Aorta (tissue), 5 donors: Measurements from ENCODE around the gene IQGAP2. TPM values are rescaled to one million over a fixed set of nuclear protein-coding genes. Genes with fewer than 3 reads are reported as not detected.

Experiments used
- ATAC-seq: fragments of 200-7000 bp; cut with Tn5 transposase; one replicate; pipeline ENCODE4 v1.9.1; 2022; ENCODE audit warnings: moderate library complexity; ENCODE audit not compliant: low FRiP score
- DNase-seq, 2 donors: peaks; one replicate each; pipeline ENCODE4 v3.0.0-alpha.2; 2020
- H3K27ac ChIP-seq, 2 donors: one replicate each; pipeline ENCODE4 v1.5.1; 2013; ENCODE audit warnings: low read length in 2 of 2, mild to moderate bottlenecking in 2 of 2, moderate library complexity in 2 of 2, control low read depth in 1 of 2, inconsistent platforms in 1 of 2, low read depth in 1 of 2
- H3K27me3 ChIP-seq, 2 donors: one replicate each; pipeline ENCODE4 v1.6.1; 2013; ENCODE audit warnings: control low read depth in 1 of 2, low read length in 1 of 2, mild to moderate bottlenecking in 1 of 2, moderate library complexity in 1 of 2; ENCODE audit not compliant: insufficient read depth in 2 of 2, control insufficient read depth in 1 of 2
- H3K36me3 ChIP-seq, 2 donors: one replicate each; pipeline ENCODE4 v1.6.1; 2013; ENCODE audit warnings: control low read depth in 1 of 2, low read length in 1 of 2, mild to moderate bottlenecking in 1 of 2; ENCODE audit not compliant: insufficient read depth in 2 of 2, control insufficient read depth in 1 of 2
- H3K4me1 ChIP-seq, 2 donors: one replicate each; pipeline ENCODE4 v1.6.1; 2013; ENCODE audit warnings: low read length in 2 of 2, control low read depth in 1 of 2, mild to moderate bottlenecking in 1 of 2, moderate library complexity in 1 of 2; ENCODE audit not compliant: insufficient read depth in 2 of 2, control insufficient read depth in 1 of 2
- H3K4me3 ChIP-seq, 2 donors: one replicate each; pipeline ENCODE4 v1.5.1; 2013; ENCODE audit warnings: low read length in 2 of 2, control low read depth in 1 of 2, mild to moderate bottlenecking in 1 of 2
- H3K9me3 ChIP-seq: one replicate; pipeline ENCODE4 v1.6.1; 2013; ENCODE audit warnings: mild to moderate bottlenecking, low read length; ENCODE audit not compliant: control insufficient read depth
- WGBS, 2 donors: extraction: QIAGEN DNeasy Blood & Tissue Kit; methylation state at CpG; one replicate each; pipeline ENCODE4 v1.1.7; 2013; 5-methylcytosine and 5-hydroxymethylcytosine counted together
- intact Hi-C, 2 donors: fragments of 100-400 bp; cut with DNase I; formaldehyde crosslinking; loops; one replicate each; pipeline versions ENCODE4 v1.14.2 to v1.15.0; 2022
- polyA plus RNA-seq, 2 donors: library from polyadenylated mRNA; stranded (reverse); fragments of 200-250 nt; gene quantifications; one replicate each; pipeline ENCODE4 v1.2.3, GENCODE V29; 2013
- total RNA-seq, 2 donors: library from RNA; stranded (reverse); fragmentation: NEBNext Ultra II Directional; extraction: Animal tissue kit (Norgen Biotek cat#: 25700); gene quantifications; one replicate each; pipeline ENCODE4 v1.2.1, GENCODE V29; 2021
- donor health status: healthy with polysubstance abuse.
- donor health status: Bipolar disorder and iron deficiency.
- donor health status: DM: no; HTN: no; CAD: no.
- donor health status: DM: no; HTN: no; CAD: no.
- donor health status: DM: yes; HTN: yes; CAD: no.

Gene IQGAP2
- total and polyA plus RNA-seq, 4 donors = 2.6 to 40.2 (median 20.4) TPM

- no peaks in the 10 kb centered on the region for H3K36me3 ChIP-seq
- intact Hi-C loops = no loop called here
- H3K27me3 ChIP-seq = no peaks in the 10 kb centered on the region
- H3K4me1 ChIP-seq = no peaks in the 10 kb centered on the region
- ATAC-seq (no peak), DNase-seq (no peak)
- peaks cover 2% of the 10 kb centered on the region for H3K9me3 ChIP-seq
- 88 to 92% methylated on average over 6 of the region's 6 CpGs for WGBS, 2 donors
- H3K27ac ChIP-seq = no peak overlapping the region
- H3K4me3 ChIP-seq = no peak overlapping the region
These were observed 43.7 kb downstream of the IQGAP2 start for GRCh38 chr5:76446776-76447175.

- Histone ChIP-seq H3K36me3 (no peaks in the 10 kb centered on the region), H3K9me3 (peaks cover 2% of the 10 kb centered on the region), H3K27me3 (no peaks in the 10 kb centered on the region), H3K4me3 (no peak overlapping the region), H3K27ac (no peak overlapping the region), H3K4me1 (no peaks in the 10 kb centered on the region)
- intact Hi-C loops = no loop called here
- no peak for ATAC-seq
- no peak for DNase-seq
- 15 to 19% methylated on average over 2 of the region's 2 CpGs for WGBS, 2 donors
These were observed 46.5 kb downstream of the IQGAP2 start for GRCh38 chr5:76449606-76450005.

DNA sequence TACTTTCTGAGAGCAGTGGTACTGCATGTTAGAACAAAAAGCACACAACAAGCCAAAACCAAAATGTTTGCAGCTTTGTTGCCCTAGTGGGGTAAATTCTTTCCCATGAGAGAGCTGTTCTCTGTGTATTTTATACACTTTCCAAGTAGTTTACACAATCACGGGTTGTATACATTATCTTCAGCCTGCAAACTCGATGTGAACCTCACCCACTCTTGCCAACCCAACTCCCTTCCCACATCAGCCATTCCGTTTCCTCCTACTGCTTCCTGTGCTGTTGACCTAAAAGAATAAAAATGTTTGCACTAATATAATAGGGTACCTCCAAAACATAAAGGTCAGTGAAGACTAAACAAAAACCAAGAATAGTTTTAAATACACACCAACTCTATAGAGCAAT is 47.0 kb downstream of the IQGAP2 start:
- Histone ChIP-seq H3K36me3 (no peaks in the 10 kb centered on the region), H3K9me3 (peaks cover 2% of the 10 kb centered on the region), H3K27ac (no peak overlapping the region), H3K4me1 (no peaks in the 10 kb centered on the region), H3K27me3 (no peaks in the 10 kb centered on the region), H3K4me3 (no peak overlapping the region)
- WGBS, 2 donors = 35 to 47% methylated on average over 3 of the region's 3 CpGs
- DNase-seq = no peak
- intact Hi-C loops = no loop called here
- no peak for ATAC-seq

DNA sequence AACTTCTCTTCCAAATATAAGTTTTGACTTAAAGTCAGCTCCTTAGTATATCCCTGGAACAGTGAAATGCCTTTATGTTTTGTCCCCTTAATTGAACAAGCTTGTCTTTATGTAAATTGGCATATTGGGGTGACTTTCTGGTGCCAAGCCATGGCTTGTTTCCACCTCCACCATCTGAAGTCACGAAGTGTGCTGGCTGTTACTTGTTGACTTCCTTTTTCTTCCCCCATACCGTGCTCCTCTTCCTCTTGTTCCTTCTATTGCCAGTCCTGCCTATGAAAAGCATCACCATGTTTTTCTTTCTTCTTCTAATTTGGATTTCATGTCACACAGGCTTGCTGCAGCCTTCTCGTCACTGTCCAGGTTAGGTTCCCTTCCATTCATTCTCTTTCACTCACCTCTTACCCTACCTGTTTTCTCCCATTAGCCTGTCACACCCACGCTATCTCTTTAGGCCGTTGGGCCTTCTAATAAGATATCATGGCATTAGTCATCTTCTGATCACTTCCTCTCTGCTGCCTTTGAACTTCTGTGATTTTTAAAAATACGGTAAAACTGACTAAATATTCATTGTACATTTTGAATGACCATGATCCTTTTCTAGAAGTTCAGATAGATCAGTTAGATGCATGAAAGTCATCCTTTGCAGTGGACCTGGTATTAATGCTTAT is 48.1 kb downstream of the IQGAP2 start:
- Histone ChIP-seq H3K9me3 (peaks cover 2% of the 10 kb centered on the region), H3K36me3 (no peaks in the 10 kb centered on the region), H3K27me3 (no peaks in the 10 kb centered on the region), H3K27ac (no peak overlapping the region), H3K4me3 (no peak overlapping the region), H3K4me1 (no peaks in the 10 kb centered on the region)
- WGBS, 2 donors = 83 to 90% methylated on average over 6 of the region's 6 CpGs
- DNase-seq = no peak
- intact Hi-C loops = no loop called here
- ATAC-seq = no peak

- H3K27me3 ChIP-seq = no peaks in the 10 kb centered on the region
- intact Hi-C loops = no loop called here
- ATAC-seq (no peak), DNase-seq (no peak)
- no peaks in the 10 kb centered on the region for H3K4me1 ChIP-seq
- H3K27ac ChIP-seq = no peak overlapping the region
- no peak overlapping the region for H3K4me3 ChIP-seq
- H3K9me3 ChIP-seq = no peaks in the 10 kb centered on the region
- no peaks in the 10 kb centered on the region for H3K36me3 ChIP-seq
- WGBS, 2 donors = 20 to 44% methylated on average over 4 of the region's 4 CpGs
These were observed 52.5 kb downstream of the IQGAP2 start for GRCh38 chr5:76455531-76456133.

- H3K27ac ChIP-seq = no peak overlapping the region
- DNase-seq (no peak), ATAC-seq (no peak)
- H3K9me3 ChIP-seq = no peaks in the 10 kb centered on the region
- H3K36me3 ChIP-seq = no peaks in the 10 kb centered on the region
- H3K4me3 ChIP-seq = no peak overlapping the region
- no peaks in the 10 kb centered on the region for H3K4me1 ChIP-seq
- H3K27me3 ChIP-seq = no peaks in the 10 kb centered on the region
- WGBS, 2 donors = 90 to 91% methylated on average over 4 of the region's 4 CpGs
- intact Hi-C loops = no loop called here
These were observed 53.2 kb downstream of the IQGAP2 start for GRCh38 chr5:76456258-76456657.

GRCh38 chr5:76457674-76458485 is 54.8 kb downstream of the IQGAP2 start:
- 58% methylated on average over 4 of the region's 4 CpGs for WGBS, 2 donors

DNA sequence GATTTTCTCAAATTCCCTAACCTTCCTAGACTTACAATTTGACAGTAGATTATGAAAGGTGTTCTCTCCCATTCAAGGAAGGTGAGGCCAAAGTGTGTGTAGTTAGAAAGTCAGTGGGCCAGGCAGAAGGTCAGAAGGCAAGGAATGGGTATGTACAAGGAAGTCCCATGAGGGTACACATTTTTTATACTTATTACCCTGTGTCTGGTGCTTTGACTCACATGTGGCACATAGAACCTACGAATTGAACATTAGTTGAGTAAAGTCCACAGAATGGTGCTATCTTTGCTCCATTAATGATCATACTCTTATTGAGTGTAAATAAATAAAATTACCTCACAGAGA is 55.4 kb downstream of the IQGAP2 start:
- Histone ChIP-seq H3K4me3 (no peak overlapping the region), H3K27ac (no peak overlapping the region), H3K27me3 (no peaks in the 10 kb centered on the region), H3K9me3 (no peaks in the 10 kb centered on the region), H3K36me3 (no peaks in the 10 kb centered on the region), H3K4me1 (no peaks in the 10 kb centered on the region)
- intact Hi-C loops = no loop called here
- DNase-seq (no peak), ATAC-seq (no peak)
- 62 to 70% methylated on average over 1 of the region's 1 CpG for WGBS, 2 donors

More at GRCh38 chr5:76457674-76458485, 54.8 kb downstream of the IQGAP2 start:
- ATAC-seq (no peak), DNase-seq (no peak)
- Histone ChIP-seq H3K9me3 (no peaks in the 10 kb centered on the region), H3K27ac (no peak overlapping the region), H3K36me3 (no peaks in the 10 kb centered on the region), H3K4me3 (no peak overlapping the region), H3K4me1 (no peaks in the 10 kb centered on the region), H3K27me3 (no peaks in the 10 kb centered on the region)
- intact Hi-C loops = no loop called here

- no peak for DNase-seq
- Histone ChIP-seq H3K4me1 (no peaks in the 10 kb centered on the region), H3K4me3 (no peak overlapping the region), H3K27ac (no peak overlapping the region), H3K27me3 (no peaks in the 10 kb centered on the region), H3K36me3 (no peaks in the 10 kb centered on the region), H3K9me3 (no peaks in the 10 kb centered on the region)
- 94 to 99% methylated on average over 3 of the region's 3 CpGs for WGBS, 2 donors
- intact Hi-C loops = no loop called here
- no peak for ATAC-seq
These were observed 57.0 kb downstream of the IQGAP2 start for GRCh38 chr5:76460104-76460503.
